ENCODE measurements around the gene DBF4B. TPM values are rescaled to one million over a fixed set of nuclear protein-coding genes. Genes with fewer than 3 reads are reported as not detected.
A peak's percentile ranks its signal among the peaks of the same experiment; 100 is the strongest.

The DBF4B gene
- total and polyA plus RNA-seq, 8 donors, result 1.0 to 5.5 (median 2.8) TPM

GRCh38 chr17:44794851-44795413, 86.5 kb downstream of the DBF4B start:
- TF ChIP-seq CTCF (IDR thresholded peaks at IDR 0.05), result no peak
- H3K4me1 ChIP-seq, result no peaks in the 10 kb centered on the region
- no peaks in the 10 kb centered on the region for H3K36me3 ChIP-seq
- 62 to 64% methylated on average over 10 of the region's 10 CpGs for WGBS, 2 donors
- H3K4me3 ChIP-seq, result no peak overlapping the region
- intact Hi-C loops (cut with DNase I), result no loop called here
- DNase-seq (no peak), FAIRE-seq (no peak), ATAC-seq (peak in 2 of 4 donors; percentile 50 to 54)
- H3K27me3 ChIP-seq, result no peaks in the 10 kb centered on the region
- no peaks in the 10 kb centered on the region for H3K9me3 ChIP-seq
- no peak overlapping the region for H3K27ac ChIP-seq

- no peaks in the 10 kb centered on the region for H3K9me3 ChIP-seq
- FAIRE-seq, result no peak
- no peaks in the 10 kb centered on the region for H3K36me3 ChIP-seq
- H3K27ac ChIP-seq, result no peak overlapping the region
- H3K4me3 ChIP-seq, result no peak overlapping the region
- DNase-seq, result no peak
- no peaks in the 10 kb centered on the region for H3K27me3 ChIP-seq
- intact Hi-C loops (cut with DNase I), result no loop called here
- no peak for TF ChIP-seq CTCF (IDR thresholded peaks at IDR 0.05)
- 69 to 80% methylated on average over 9 of the region's 9 CpGs for WGBS, 2 donors
- H3K4me1 ChIP-seq, result no peaks in the 10 kb centered on the region
- no peak for ATAC-seq
These were observed 87.0 kb downstream of the DBF4B start for GRCh38 chr17:44795421-44795820.

GRCh38 chr17:44795928-44796327, 87.5 kb downstream of the DBF4B start:
- no peaks in the 10 kb centered on the region for H3K36me3 ChIP-seq
- H3K4me1 ChIP-seq, result no peaks in the 10 kb centered on the region
- ATAC-seq, result no peak
- intact Hi-C loops (cut with DNase I), result no loop called here
- H3K27me3 ChIP-seq, result no peaks in the 10 kb centered on the region
- WGBS, 2 donors, result 64 to 74% methylated on average over 10 of the region's 10 CpGs
- H3K4me3 ChIP-seq, result no peak overlapping the region
- DNase-seq, result no peak
- no peak for TF ChIP-seq CTCF (IDR thresholded peaks at IDR 0.05)
- no peak overlapping the region for H3K27ac ChIP-seq
- FAIRE-seq, result no peak
- H3K9me3 ChIP-seq, result no peaks in the 10 kb centered on the region

- no peaks in the 10 kb centered on the region for H3K27me3 ChIP-seq
- TF ChIP-seq CTCF (IDR thresholded peaks at IDR 0.05), result no peak
- no peaks in the 10 kb centered on the region for H3K36me3 ChIP-seq
- H3K27ac ChIP-seq, result no peak overlapping the region
- ATAC-seq (no peak), FAIRE-seq (no peak), DNase-seq (no peak)
- no peaks in the 10 kb centered on the region for H3K4me1 ChIP-seq
- no peak overlapping the region for H3K4me3 ChIP-seq
- intact Hi-C loops (cut with DNase I), result no loop called here
- no peaks in the 10 kb centered on the region for H3K9me3 ChIP-seq
- WGBS, 2 donors, result 80 to 84% methylated on average over 9 of the region's 9 CpGs
These were observed 88.3 kb downstream of the DBF4B start for GRCh38 chr17:44796731-44797130.

- Histone ChIP-seq H3K9me3 (no peaks in the 10 kb centered on the region), H3K27ac (no peak overlapping the region), H3K27me3 (no peaks in the 10 kb centered on the region), H3K4me1 (no peaks in the 10 kb centered on the region), H3K36me3 (no peaks in the 10 kb centered on the region), H3K4me3 (no peak overlapping the region)
- ATAC-seq (no peak), FAIRE-seq (no peak), DNase-seq (no peak)
- TF ChIP-seq CTCF (IDR thresholded peaks at IDR 0.05), result no peak
- intact Hi-C loops (cut with DNase I), result no loop called here
- WGBS, 2 donors, result 74 to 83% methylated on average over 11 of the region's 11 CpGs
These were observed 89.3 kb downstream of the DBF4B start for GRCh38 chr17:44797802-44798201.

All from pancreas (tissue), 10 donors.